Brain microvascular endothelial cell (primary cell): ENCODE results near the gene COL1A1.
A peak's percentile ranks its signal among the peaks of the same experiment; 100 is the strongest.

Experiments used
- DNase-seq: peaks from one replicate; pipeline ENCODE4 v3.0.0-alpha.2; 2020
- H3K27ac ChIP-seq: fragments of 250-450 bp; sonication (Bioruptor Pico); 2 replicates; pipeline ENCODE4 v1.5.1; 2020; ENCODE audit warnings: mild to moderate bottlenecking, moderate library complexity
- H3K27me3 ChIP-seq: fragments of 250-450 bp; sonication (Bioruptor Pico); replicated peaks from 2 replicates; pipeline ENCODE4 v1.5.1; 2020; ENCODE audit warnings: mild to moderate bottlenecking
- H3K36me3 ChIP-seq: fragments of 250-450 bp; sonication (Bioruptor Pico); replicated peaks from 2 replicates; pipeline ENCODE4 v1.5.1; 2020; ENCODE audit warnings: mild to moderate bottlenecking
- H3K4me3 ChIP-seq: 2 replicates; pipeline ENCODE4 v1.5.1; 2011; ENCODE audit warnings: low read depth, mild to moderate bottlenecking, control low read depth, low read length, moderate library complexity
- in situ Hi-C: cut with HindIII; loops from 2 replicates; pipeline ENCODE4 v1.10.0; 2017; ENCODE audit warnings: low sequenced_read_pairs, low pct_ligation_motif_present
- TF ChIP-seq, protein P1 (sequence below): IDR thresholded peaks from 2 replicates; pipeline ENCODE4 v1.5.1; 2011; ENCODE audit warnings: low read depth, mild to moderate bottlenecking, moderate library complexity, low read length, control low read depth, inconsistent platforms; ENCODE audit errors: missing control alignments

COL1A1 gene

DNA sequence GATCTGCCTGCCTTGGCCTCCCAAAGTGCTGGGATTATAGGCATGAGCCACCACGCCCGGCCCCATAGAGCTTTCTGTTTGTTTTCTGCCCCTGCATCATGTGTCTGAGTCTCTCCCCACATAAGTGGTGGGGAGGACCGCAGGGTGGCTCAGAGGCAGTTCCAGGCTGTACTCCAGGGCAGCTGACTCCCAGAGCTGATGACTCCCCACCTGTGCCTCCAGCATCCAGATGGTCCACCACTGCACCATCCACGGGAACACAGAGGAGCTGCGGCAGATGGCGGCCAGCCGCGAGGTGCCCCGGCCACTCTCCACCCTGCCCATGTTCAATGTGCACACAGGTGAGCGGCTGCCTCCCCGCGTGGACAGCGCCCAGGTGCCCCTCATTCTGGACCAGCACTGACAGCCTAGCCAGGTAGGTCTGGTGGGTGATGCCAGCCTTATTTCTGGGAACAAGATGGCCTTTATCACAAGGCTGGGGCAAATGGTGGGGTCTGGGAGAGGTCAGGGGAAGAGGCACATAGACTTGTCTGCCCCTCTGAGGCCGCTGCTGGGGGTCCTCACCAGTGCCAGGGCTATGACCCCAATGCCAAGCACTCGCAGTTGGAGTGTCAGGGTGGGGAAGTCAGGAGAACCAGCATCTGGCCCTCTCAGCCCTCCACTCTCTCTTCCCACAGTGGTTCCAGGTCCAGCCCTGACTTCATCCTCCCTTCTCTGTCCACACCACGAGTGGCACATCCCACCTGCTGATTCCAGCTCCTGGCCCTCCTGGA, 26.2 kb downstream of the COL1A1 start:
- TF ChIP-seq, protein P1, sequence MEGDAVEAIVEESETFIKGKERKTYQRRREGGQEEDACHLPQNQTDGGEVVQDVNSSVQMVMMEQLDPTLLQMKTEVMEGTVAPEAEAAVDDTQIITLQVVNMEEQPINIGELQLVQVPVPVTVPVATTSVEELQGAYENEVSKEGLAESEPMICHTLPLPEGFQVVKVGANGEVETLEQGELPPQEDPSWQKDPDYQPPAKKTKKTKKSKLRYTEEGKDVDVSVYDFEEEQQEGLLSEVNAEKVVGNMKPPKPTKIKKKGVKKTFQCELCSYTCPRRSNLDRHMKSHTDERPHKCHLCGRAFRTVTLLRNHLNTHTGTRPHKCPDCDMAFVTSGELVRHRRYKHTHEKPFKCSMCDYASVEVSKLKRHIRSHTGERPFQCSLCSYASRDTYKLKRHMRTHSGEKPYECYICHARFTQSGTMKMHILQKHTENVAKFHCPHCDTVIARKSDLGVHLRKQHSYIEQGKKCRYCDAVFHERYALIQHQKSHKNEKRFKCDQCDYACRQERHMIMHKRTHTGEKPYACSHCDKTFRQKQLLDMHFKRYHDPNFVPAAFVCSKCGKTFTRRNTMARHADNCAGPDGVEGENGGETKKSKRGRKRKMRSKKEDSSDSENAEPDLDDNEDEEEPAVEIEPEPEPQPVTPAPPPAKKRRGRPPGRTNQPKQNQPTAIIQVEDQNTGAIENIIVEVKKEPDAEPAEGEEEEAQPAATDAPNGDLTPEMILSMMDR: no peak
- H3K27ac ChIP-seq: peak overlapping the region; percentile 91
- H3K36me3 ChIP-seq: no peaks in the 10 kb centered on the region
- no peak overlapping the region for H3K4me3 ChIP-seq
- in situ Hi-C loops: no loop called here
- peak; percentile 2 for DNase-seq
- H3K27me3 ChIP-seq: no peaks in the 10 kb centered on the region

DNA sequence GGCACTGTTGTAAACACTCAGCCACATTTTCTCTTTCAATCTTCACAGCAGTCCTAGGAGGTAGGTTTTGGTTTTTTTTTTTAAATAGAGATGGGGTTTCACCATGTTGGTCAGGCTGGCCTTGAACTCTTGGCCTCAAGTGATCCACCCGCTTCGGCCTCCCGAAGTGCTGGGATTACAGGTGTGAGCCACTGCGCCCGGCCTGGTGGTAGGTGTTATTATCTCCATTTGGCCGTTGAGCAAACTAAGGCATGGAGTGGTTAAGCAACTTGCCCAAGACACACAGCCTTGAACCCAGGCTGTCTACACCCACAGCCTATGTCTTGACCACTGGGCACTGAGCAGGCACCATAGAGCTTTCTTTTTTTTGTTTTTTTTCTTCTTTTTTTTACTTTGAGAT, 27.0 kb downstream of the COL1A1 start:
- peak; percentile 4 for DNase-seq
- no peaks in the 10 kb centered on the region for H3K27me3 ChIP-seq
- TF ChIP-seq, protein P1: no peak
- H3K4me3 ChIP-seq: no peak overlapping the region
- in situ Hi-C loops: no loop called here
- peak overlapping the region; percentile 91 for H3K27ac ChIP-seq
- H3K36me3 ChIP-seq: no peaks in the 10 kb centered on the region

DNA sequence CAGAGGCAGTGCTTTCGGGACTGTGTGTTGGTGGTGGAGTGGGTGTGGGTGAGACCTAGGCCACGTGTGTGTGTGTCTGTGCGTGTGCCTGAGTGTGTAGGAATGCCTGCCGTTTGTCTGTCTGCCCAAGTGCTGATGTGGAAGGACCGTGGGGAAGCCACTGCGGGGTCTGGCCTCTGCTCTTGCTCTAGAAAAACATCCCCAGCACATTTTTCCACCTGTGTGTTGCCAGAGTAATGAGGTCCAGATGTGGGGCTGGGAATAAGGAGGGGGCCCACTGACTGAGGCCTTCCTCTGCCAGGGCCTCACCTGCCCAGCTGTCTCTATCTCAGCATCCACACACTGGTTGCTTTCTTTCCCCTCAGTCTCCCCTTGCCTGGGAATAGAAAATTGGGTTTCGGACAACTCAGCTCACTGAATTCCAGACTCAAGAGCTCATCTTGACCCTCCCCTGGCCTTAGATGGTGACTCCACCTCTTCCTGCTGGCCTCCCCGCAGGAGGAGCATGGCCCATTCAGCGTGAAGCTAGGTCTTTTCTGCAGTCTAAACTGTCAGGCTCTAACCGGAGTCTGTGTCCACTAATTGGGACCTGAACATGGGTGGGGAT, 28.0 kb downstream of the COL1A1 start:
- peak overlapping the region; percentile 91 for H3K27ac ChIP-seq
- no peak overlapping the region for H3K4me3 ChIP-seq
- no peaks in the 10 kb centered on the region for H3K27me3 ChIP-seq
- H3K36me3 ChIP-seq: no peaks in the 10 kb centered on the region
- in situ Hi-C loops: no loop called here
- DNase-seq: peak; percentile 87
- TF ChIP-seq, protein P1: no peak

DNA sequence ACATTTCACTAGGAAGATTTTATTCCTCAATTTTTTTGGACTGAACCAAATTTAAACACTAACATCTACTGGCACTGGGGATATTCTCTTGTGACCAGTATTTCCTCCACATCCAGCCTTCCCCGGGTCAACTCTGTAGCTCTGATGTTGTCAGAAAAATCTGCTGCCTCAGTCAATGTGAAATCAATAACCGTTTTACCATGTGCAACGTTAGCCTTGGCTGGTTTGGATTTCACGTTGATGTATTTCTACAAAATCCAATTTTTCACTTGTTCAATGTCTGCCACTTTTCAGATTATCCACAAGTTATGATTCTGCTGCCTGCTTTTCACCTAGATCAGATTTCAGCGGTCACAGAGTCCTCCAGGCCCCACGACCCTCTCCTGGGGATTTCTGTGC, 28.5 kb downstream of the COL1A1 start:
- Histone ChIP-seq H3K27ac (peak overlapping the region; percentile 91), H3K36me3 (no peaks in the 10 kb centered on the region), H3K27me3 (no peaks in the 10 kb centered on the region), H3K4me3 (no peak overlapping the region)
- DNase-seq: no peak
- in situ Hi-C loops: no loop called here
- TF ChIP-seq, protein P1: no peak

DNA sequence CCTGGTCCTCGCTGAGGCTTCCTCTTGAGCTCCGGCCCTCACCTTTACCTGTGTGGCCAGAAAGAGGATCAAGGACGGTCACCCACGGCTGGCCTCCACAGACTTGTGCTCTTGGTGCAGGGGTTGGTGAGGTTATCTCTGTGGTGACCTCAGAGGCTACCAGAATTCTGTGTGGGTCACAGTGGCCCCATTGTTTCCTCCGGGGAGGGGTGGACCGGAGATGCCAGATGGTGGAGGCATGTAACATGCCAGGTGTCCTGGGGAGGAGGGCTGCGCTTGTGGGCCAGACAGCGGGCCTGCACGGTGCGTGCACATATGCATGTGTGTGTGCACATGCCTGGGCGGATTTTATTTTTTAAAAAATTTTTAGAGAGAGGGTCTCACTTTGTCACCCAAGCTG, 29.3 kb downstream of the COL1A1 start:
- no peak overlapping the region for H3K4me3 ChIP-seq
- no peak overlapping the region for H3K27ac ChIP-seq

More for the DNA sequence above, 29.3 kb downstream of the COL1A1 start:
- Histone ChIP-seq H3K36me3 (no peaks in the 10 kb centered on the region), H3K27me3 (no peaks in the 10 kb centered on the region)
- in situ Hi-C loops: no loop called here
- TF ChIP-seq, protein P1: no peak
- no peak for DNase-seq
